Transverse colon (tissue), 4 donors: Measurements from ENCODE around the gene DAAM1.

ENCODE experiments used
- POLR2A ChIP-seq: fragments of 450-650 bp; IDR thresholded peaks from one replicate; pipeline ENCODE4 v1.6.1; 2016; ENCODE audit warnings: antibody characterized with exemption, mild to moderate bottlenecking, moderate library complexity
- POLR2AphosphoS5 ChIP-seq, 3 donors: sonication (generic); formaldehyde crosslinking; IDR thresholded peaks; one replicate each; pipeline ENCODE4 v1.6.1; 2016; ENCODE audit warnings: antibody characterized with exemption in 3 of 3
- TF ChIP-seq, protein P1 (sequence below), 5 experiments: fragments of 200-600 bp in 3 of 5; fragments of 450-650 bp in 2 of 5; sonication (generic) in 3 of 5; IDR thresholded peaks; 1 replicate in 2 of 5; 2 replicates in 3 of 5; pipeline ENCODE4 v1.5.1; 2016 to 2017; ENCODE audit warnings: antibody characterized with exemption in 5 of 5, inconsistent platforms in 3 of 5, mild to moderate bottlenecking in 2 of 5, moderate library complexity in 1 of 5

- TF ChIP-seq, protein P1, sequence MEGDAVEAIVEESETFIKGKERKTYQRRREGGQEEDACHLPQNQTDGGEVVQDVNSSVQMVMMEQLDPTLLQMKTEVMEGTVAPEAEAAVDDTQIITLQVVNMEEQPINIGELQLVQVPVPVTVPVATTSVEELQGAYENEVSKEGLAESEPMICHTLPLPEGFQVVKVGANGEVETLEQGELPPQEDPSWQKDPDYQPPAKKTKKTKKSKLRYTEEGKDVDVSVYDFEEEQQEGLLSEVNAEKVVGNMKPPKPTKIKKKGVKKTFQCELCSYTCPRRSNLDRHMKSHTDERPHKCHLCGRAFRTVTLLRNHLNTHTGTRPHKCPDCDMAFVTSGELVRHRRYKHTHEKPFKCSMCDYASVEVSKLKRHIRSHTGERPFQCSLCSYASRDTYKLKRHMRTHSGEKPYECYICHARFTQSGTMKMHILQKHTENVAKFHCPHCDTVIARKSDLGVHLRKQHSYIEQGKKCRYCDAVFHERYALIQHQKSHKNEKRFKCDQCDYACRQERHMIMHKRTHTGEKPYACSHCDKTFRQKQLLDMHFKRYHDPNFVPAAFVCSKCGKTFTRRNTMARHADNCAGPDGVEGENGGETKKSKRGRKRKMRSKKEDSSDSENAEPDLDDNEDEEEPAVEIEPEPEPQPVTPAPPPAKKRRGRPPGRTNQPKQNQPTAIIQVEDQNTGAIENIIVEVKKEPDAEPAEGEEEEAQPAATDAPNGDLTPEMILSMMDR (IDR thresholded peaks at IDR 0.05): no peak
- TF ChIP-seq POLR2A: no peak
- TF ChIP-seq POLR2AphosphoS5 (IDR thresholded peaks at IDR 0.05): no peak
These were observed 63.6 kb downstream of the DAAM1 start for GRCh38 chr14:59251811-59252771.
